Large intestine (tissue), 3 donors: ENCODE measurements around the gene SAMD4B. TPM values are rescaled to one million over a fixed set of nuclear protein-coding genes. Genes with fewer than 3 reads are reported as not detected.

Experiments used
- DNase-seq, 2 donors: peaks; one replicate each; pipeline versions ENCODE4 v3.0.0 to v3.0.0-alpha.2; 2013
- H3K27ac ChIP-seq: one replicate; pipeline ENCODE4 v1.5.1; 2013; ENCODE audit warnings: low read length
- H3K27me3 ChIP-seq: 2 replicates; pipeline ENCODE4 v1.6.1; 2013; ENCODE audit warnings: low read length; ENCODE audit not compliant: control insufficient read depth, insufficient read depth
- H3K36me3 ChIP-seq: 2 replicates; pipeline ENCODE4 v1.6.1; 2013; ENCODE audit warnings: low read length; ENCODE audit not compliant: control insufficient read depth, insufficient read depth
- H3K4me1 ChIP-seq: one replicate; pipeline ENCODE4 v1.6.1; 2013; ENCODE audit warnings: low read length; ENCODE audit not compliant: control insufficient read depth, insufficient read depth
- H3K4me3 ChIP-seq: one replicate; pipeline ENCODE4 v1.5.1; 2013; ENCODE audit warnings: low read length
- H3K9me3 ChIP-seq: one replicate; pipeline ENCODE4 v1.6.1; 2013; ENCODE audit warnings: mild to moderate bottlenecking, low read depth, low read length, moderate library complexity; ENCODE audit not compliant: control insufficient read depth
- WGBS: methylation state at CpG from one replicate; pipeline ENCODE4 v1.1.5; 2013; ENCODE audit warnings: low lambda C conversion rate; ENCODE audit not compliant: insufficient coverage; 5-methylcytosine and 5-hydroxymethylcytosine counted together
- polyA plus RNA-seq: library from polyadenylated mRNA; unstranded; fragments of 120-200 nt; gene quantifications from one replicate; pipeline ENCODE4 v1.2.1, GENCODE V29; 2013

Gene SAMD4B
- polyA plus RNA-seq, 1 donor: 94.4 TPM

DNA sequence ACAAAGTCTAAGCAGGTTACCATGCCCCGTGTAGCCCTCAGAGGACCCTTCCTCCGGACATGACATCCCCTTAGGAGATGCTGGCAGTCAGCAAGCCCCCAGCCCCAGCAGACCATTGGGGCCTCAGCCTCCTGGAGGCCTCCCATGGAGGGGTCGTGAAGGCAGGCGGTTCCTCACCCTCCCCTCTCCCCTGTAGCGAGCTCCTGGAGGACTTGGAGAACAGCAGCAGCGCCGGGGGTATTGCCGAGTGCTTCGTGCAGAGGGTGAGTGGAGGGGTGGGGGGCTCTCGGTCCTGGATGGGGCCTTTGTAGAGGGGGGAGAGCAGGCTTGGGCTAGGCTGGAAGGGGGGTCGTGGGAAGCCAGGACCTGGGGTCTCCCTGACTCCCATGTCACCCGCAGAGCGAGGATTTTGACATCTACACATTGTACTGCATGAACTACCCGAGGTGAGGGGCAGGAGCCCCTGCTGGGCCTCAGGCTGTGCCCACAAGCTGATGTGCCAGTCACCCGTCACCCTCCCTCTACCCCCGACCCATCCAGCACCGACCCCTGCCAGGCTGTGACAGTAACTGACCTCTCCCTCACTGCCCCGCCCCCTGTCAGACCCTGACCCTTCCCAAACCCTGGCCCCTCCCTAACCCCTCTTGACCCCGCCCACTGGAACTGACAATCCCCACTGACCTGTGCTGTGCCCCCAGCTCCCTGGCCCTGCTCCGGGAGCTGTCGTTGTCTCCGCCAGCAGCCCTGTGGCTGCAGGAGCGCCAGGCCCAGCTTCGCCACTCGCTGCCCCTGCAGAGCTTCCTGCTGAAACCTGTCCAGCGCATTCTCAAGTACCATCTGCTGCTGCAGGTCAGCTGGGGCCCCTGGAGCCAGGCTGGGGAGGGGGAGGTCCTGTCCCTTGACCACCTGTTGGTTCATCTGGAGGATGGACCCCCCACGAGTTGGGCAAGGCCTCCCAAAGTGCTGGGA is 74.2 kb downstream of the SAMD4B start:
- DNase-seq: no peak
- Histone ChIP-seq H3K4me3 (no peak overlapping the region), H3K9me3 (no peaks in the 10 kb centered on the region), H3K27ac (no peak overlapping the region), H3K4me1 (peaks cover 8% of the 10 kb centered on the region), H3K27me3 (peaks cover 4% of the 10 kb centered on the region), H3K36me3 (peaks cover 22% of the 10 kb centered on the region)
- WGBS: no CpG with 5 or more reads among the region's 27 CpGs

- Histone ChIP-seq H3K4me1 (peaks cover 5% of the 10 kb centered on the region), H3K36me3 (peaks cover 28% of the 10 kb centered on the region), H3K27ac (no peak overlapping the region), H3K4me3 (no peak overlapping the region), H3K9me3 (no peaks in the 10 kb centered on the region), H3K27me3 (peaks cover 4% of the 10 kb centered on the region)
- no CpG with 5 or more reads among the region's 30 CpGs for WGBS
- DNase-seq: no peak
Measured at GRCh38 chr19:39417463-39418181, 75.4 kb downstream of the SAMD4B start.

DNA sequence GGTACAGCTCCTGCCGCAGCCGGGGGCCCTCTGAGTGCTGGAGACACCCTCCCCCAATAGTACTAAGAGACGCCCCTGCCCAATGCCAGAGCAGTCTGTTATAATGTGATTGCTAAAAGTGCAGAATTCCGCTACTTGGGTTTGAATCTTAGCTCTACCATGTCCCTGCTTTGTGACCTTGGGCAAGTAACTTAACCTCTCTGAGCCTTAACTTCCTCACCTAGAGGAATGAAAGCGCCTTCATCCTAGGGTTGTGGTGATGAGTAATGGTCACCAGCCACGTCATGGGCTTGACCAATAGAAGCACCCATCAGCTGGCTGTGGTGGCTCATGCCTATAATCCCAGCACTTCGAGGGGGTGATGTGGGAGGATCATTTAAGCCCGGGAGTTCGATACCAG is 76.8 kb downstream of the SAMD4B start:
- Histone ChIP-seq H3K9me3 (peaks cover 2% of the 10 kb centered on the region), H3K36me3 (peaks cover 33% of the 10 kb centered on the region), H3K4me3 (no peak overlapping the region), H3K27me3 (peaks cover under 1% of the 10 kb centered on the region), H3K27ac (no peak overlapping the region), H3K4me1 (peaks cover 2% of the 10 kb centered on the region)
- no CpG with 5 or more reads among the region's 9 CpGs for WGBS
- DNase-seq: no peak

- no peak overlapping the region for H3K4me3 ChIP-seq
- DNase-seq: no peak
- H3K9me3 ChIP-seq: peaks cover 2% of the 10 kb centered on the region
- 90% methylated on average over 2 of the region's 15 CpGs for WGBS
- H3K27ac ChIP-seq: no peak overlapping the region
- no peaks in the 10 kb centered on the region for H3K27me3 ChIP-seq
- H3K4me1 ChIP-seq: no peaks in the 10 kb centered on the region
- H3K36me3 ChIP-seq: peaks cover 38% of the 10 kb centered on the region
Measured at GRCh38 chr19:39420769-39421168, 78.5 kb downstream of the SAMD4B start.

DNA sequence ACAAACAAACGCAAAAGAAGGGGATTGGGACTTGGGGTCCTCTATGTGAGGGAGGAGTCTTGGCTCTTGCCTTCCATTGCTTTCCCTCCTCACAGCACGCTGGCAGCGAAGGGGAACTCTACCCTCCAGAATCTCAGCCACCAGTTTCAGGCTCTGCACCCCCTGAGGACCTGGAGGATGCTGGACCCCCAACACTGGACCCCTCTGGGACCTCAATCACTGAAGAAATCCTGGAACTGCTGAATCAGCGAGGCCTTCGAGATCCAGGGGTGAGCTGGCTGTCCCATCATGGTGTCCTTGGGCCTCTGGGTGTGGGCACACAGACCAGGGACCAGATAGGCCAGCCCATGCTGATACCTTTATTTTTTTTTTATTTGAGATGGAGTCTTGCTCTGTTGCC is 79.8 kb downstream of the SAMD4B start:
- peaks cover 34% of the 10 kb centered on the region for H3K36me3 ChIP-seq
- no peaks in the 10 kb centered on the region for H3K27me3 ChIP-seq
- DNase-seq: no peak
- H3K4me1 ChIP-seq: no peaks in the 10 kb centered on the region
- H3K27ac ChIP-seq: no peak overlapping the region
- H3K9me3 ChIP-seq: peaks cover 2% of the 10 kb centered on the region
- no CpG with 5 or more reads among the region's 5 CpGs for WGBS
- no peak overlapping the region for H3K4me3 ChIP-seq

- Histone ChIP-seq H3K4me1 (peaks cover 5% of the 10 kb centered on the region), H3K27me3 (no peaks in the 10 kb centered on the region), H3K9me3 (peaks cover 2% of the 10 kb centered on the region), H3K27ac (no peak overlapping the region), H3K36me3 (peaks cover 28% of the 10 kb centered on the region), H3K4me3 (no peak overlapping the region)
- WGBS: no CpG with 5 or more reads among the region's 35 CpGs
- DNase-seq: no peak
Measured at GRCh38 chr19:39423258-39424086, 81.3 kb downstream of the SAMD4B start.

GRCh38 chr19:39424934-39425333 is 82.7 kb downstream of the SAMD4B start:
- peaks cover 9% of the 10 kb centered on the region for H3K4me1 ChIP-seq
- no peak for DNase-seq
- WGBS: no CpG with 5 or more reads among the region's 16 CpGs
- H3K27me3 ChIP-seq: no peaks in the 10 kb centered on the region
- no peak overlapping the region for H3K27ac ChIP-seq
- H3K9me3 ChIP-seq: peaks cover 2% of the 10 kb centered on the region
- no peak overlapping the region for H3K4me3 ChIP-seq
- peaks cover 21% of the 10 kb centered on the region for H3K36me3 ChIP-seq

DNA sequence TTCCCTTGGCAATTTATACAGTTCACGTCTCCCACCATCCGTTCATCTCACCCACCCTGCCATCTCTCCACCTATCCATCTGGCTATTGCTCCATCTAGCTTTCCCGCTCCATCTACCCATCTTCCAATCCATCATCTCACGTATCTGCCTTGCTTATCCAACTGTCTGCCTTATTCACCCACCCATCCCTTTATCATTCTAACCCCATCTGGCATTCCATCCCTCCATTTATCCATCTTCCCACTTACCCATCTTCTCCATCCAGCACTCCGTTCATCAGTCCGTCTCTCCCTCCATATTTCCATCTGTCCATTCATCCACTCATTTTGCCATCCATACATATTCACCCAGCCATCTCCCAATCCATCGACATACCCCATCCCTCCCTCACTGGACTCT is 83.5 kb downstream of the SAMD4B start:
- Histone ChIP-seq H3K9me3 (peaks cover 2% of the 10 kb centered on the region), H3K36me3 (peaks cover 17% of the 10 kb centered on the region), H3K4me3 (no peak overlapping the region), H3K27ac (no peak overlapping the region), H3K27me3 (no peaks in the 10 kb centered on the region), H3K4me1 (peaks cover 9% of the 10 kb centered on the region)
- WGBS: 94% methylated on average over 7 of the region's 7 CpGs
- no peak for DNase-seq

DNA sequence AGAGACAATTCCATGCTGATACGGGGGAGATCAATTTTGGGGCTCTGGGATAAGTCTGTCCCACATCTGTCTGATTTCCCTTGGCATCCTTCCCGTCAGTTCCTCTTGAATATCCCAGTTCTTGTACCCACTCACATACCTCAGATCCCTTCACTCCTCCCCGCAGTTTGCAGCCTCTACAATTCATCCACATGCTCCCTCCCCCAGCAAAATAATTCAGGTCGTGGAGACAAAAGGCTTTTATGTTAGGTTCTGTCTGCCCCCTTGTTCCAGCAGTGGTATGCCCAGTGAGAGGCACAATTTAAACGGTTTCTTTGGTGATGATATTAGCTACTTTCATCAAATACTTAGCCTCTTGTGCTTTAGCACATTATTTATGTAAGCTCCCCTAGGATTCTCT is 83.9 kb downstream of the SAMD4B start:
- Histone ChIP-seq H3K4me3 (no peak overlapping the region), H3K27ac (no peak overlapping the region), H3K27me3 (no peaks in the 10 kb centered on the region), H3K4me1 (peaks cover 9% of the 10 kb centered on the region), H3K36me3 (peaks cover 16% of the 10 kb centered on the region), H3K9me3 (peaks cover 2% of the 10 kb centered on the region)
- WGBS: 52% methylated on average over 2 of the region's 5 CpGs
- no peak for DNase-seq

DNA sequence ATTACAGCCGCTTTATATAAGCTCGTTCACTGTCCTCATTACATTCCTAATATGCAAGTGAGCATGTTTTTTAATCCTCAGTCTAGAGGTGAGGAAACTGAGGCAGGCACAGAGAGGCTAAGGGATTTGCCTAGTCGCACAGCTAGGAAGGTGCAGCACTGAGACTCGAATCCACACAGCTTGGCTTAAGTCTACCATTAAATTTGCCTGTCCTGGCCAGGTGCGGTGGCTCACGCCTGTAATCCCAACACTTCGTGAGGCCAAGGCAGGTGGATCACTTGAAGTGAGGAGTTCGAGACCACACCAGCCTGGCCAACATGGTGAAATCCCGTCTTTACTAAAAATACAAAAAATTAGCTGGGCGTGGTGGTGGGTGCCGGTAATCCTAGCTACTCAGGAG is 85.5 kb downstream of the SAMD4B start:
- H3K9me3 ChIP-seq: peaks cover 2% of the 10 kb centered on the region
- no peak overlapping the region for H3K27ac ChIP-seq
- no CpG with 5 or more reads among the region's 11 CpGs for WGBS
- H3K36me3 ChIP-seq: peaks cover 17% of the 10 kb centered on the region
- H3K27me3 ChIP-seq: no peaks in the 10 kb centered on the region
- no peak overlapping the region for H3K4me3 ChIP-seq
- no peak for DNase-seq
- H3K4me1 ChIP-seq: peaks cover 9% of the 10 kb centered on the region
